Cardiac muscle cell (in vitro differentiated cells and primary cell): ENCODE results near the gene CFAP20DC. TPM values are rescaled to one million over a fixed set of nuclear protein-coding genes. Genes with fewer than 3 reads are reported as not detected.

Experiments
- DNase-seq, 2 donors: peaks; one replicate each; pipeline versions ENCODE4 v3.0.0 to v3.0.0-alpha.2; 2010 to 2017; ENCODE audit warnings: low read depth in 1 of 2, low spot score in 1 of 2
- H3K27ac ChIP-seq: fragments of 200-600 bp; sonication (generic); 2 replicates; pipeline ENCODE4 v1.5.1; 2016
- H3K27me3 ChIP-seq: fragments of 200-600 bp; sonication (generic); 2 replicates; pipeline ENCODE4 v1.6.0; 2016; ENCODE audit warnings: control low read depth
- H3K36me3 ChIP-seq: fragments of 200-600 bp; sonication (generic); 2 replicates; pipeline ENCODE4 v1.5.1; 2016; ENCODE audit warnings: control low read depth
- H3K4me1 ChIP-seq: fragments of 200-600 bp; sonication (generic); 2 replicates; pipeline ENCODE4 v1.8.1; 2017; ENCODE audit warnings: low read depth, mild to moderate bottlenecking, mixed run types
- H3K4me3 ChIP-seq: fragments of 200-600 bp; sonication (generic); 2 replicates; pipeline ENCODE4 v1.5.1; 2016; ENCODE audit warnings: mild to moderate bottlenecking
- H3K9me3 ChIP-seq: fragments of 200-600 bp; sonication (generic); 2 replicates; pipeline ENCODE4 v1.5.1; 2017; ENCODE audit warnings: low read depth, mild to moderate bottlenecking, control low read depth
- polyA plus RNA-seq: library from polyadenylated mRNA; unstranded; fragments of >200 nt; fragmentation: Nextera tagmentation; extraction: Ambion mirVana; gene quantifications from 2 replicates; pipeline ENCODE4 v1.2.1, GENCODE V29; 2016
- total RNA-seq: library from RNA; depleted of rRNA; stranded (reverse); fragments of >200 nt; gene quantifications from 2 replicates; pipeline ENCODE4 v1.2.3, GENCODE V29; 2016
- TF ChIP-seq, protein P1 (sequence below): IDR thresholded peaks from 2 replicates; pipeline ENCODE4 v1.5.1; 2012; ENCODE audit warnings: low read depth, mild to moderate bottlenecking, low read length

Gene CFAP20DC
- total and polyA plus RNA-seq, 2 experiments from 2014 or later = 0.53 to 1.3 TPM

GRCh38 chr3:58748024-58748423 is 301.8 kb downstream of the CFAP20DC start:
- H3K27ac ChIP-seq = no peak overlapping the region
- no peaks in the 10 kb centered on the region for H3K36me3 ChIP-seq
- TF ChIP-seq, protein P1, sequence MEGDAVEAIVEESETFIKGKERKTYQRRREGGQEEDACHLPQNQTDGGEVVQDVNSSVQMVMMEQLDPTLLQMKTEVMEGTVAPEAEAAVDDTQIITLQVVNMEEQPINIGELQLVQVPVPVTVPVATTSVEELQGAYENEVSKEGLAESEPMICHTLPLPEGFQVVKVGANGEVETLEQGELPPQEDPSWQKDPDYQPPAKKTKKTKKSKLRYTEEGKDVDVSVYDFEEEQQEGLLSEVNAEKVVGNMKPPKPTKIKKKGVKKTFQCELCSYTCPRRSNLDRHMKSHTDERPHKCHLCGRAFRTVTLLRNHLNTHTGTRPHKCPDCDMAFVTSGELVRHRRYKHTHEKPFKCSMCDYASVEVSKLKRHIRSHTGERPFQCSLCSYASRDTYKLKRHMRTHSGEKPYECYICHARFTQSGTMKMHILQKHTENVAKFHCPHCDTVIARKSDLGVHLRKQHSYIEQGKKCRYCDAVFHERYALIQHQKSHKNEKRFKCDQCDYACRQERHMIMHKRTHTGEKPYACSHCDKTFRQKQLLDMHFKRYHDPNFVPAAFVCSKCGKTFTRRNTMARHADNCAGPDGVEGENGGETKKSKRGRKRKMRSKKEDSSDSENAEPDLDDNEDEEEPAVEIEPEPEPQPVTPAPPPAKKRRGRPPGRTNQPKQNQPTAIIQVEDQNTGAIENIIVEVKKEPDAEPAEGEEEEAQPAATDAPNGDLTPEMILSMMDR = no peak
- no peak overlapping the region for H3K4me3 ChIP-seq
- H3K27me3 ChIP-seq = no peaks in the 10 kb centered on the region
- no peaks in the 10 kb centered on the region for H3K9me3 ChIP-seq
- no peaks in the 10 kb centered on the region for H3K4me1 ChIP-seq
- DNase-seq = peak in 1 of 2 donors; percentile 49

DNA sequence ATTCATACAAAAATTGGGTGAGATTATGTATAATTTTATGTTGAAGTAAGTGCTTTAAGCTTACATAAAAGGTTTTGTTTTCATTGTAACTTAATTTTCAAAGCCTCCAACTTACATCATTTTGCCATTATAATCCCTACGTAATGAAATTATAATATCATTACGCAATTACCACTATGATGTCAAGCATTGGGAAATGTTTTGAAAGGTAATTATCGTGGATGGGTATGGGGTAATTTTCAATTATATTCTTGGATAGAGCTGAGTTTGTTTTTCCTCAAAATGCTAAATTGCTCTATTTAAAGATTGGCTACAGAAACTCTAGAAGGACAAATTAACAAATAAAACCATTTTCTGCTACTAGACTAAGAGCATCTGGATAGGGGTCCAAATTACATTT is 303.1 kb downstream of the CFAP20DC start:
- TF ChIP-seq, protein P1 = no peak
- no peak for DNase-seq
- Histone ChIP-seq H3K4me3 (no peak overlapping the region), H3K9me3 (no peaks in the 10 kb centered on the region), H3K27ac (no peak overlapping the region), H3K4me1 (no peaks in the 10 kb centered on the region), H3K36me3 (no peaks in the 10 kb centered on the region), H3K27me3 (no peaks in the 10 kb centered on the region)

GRCh38 chr3:58743296-58743695 is 306.5 kb downstream of the CFAP20DC start:
- DNase-seq = no peak
- H3K36me3 ChIP-seq = no peaks in the 10 kb centered on the region
- H3K9me3 ChIP-seq = no peaks in the 10 kb centered on the region
- H3K4me1 ChIP-seq = no peaks in the 10 kb centered on the region
- H3K27ac ChIP-seq = no peak overlapping the region
- H3K4me3 ChIP-seq = no peak overlapping the region
- TF ChIP-seq, protein P1 = no peak
- no peaks in the 10 kb centered on the region for H3K27me3 ChIP-seq

DNA sequence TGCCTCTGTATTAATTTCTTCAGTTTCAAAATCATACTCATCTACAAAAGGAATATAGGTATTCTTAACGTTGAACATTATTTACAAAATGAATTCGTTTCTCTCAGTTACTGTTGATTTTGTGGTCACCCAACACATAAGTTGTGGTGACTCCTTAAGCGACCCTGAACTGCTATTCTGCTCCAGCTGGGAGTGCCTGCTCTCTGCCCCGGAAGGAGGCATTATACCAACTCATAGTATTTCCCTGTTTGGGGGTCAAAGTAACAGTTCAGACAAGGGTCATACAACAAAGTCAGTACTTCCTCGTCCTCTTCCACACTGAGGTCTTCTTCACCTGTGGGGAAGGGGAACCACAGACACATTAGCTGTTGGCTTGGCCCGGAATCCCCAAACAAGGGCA is 307.6 kb downstream of the CFAP20DC start:
- no peaks in the 10 kb centered on the region for H3K4me1 ChIP-seq
- H3K27ac ChIP-seq = no peak overlapping the region
- DNase-seq = no peak
- H3K4me3 ChIP-seq = no peak overlapping the region
- H3K27me3 ChIP-seq = no peaks in the 10 kb centered on the region
- no peaks in the 10 kb centered on the region for H3K9me3 ChIP-seq
- no peaks in the 10 kb centered on the region for H3K36me3 ChIP-seq
- TF ChIP-seq, protein P1 = no peak

DNA sequence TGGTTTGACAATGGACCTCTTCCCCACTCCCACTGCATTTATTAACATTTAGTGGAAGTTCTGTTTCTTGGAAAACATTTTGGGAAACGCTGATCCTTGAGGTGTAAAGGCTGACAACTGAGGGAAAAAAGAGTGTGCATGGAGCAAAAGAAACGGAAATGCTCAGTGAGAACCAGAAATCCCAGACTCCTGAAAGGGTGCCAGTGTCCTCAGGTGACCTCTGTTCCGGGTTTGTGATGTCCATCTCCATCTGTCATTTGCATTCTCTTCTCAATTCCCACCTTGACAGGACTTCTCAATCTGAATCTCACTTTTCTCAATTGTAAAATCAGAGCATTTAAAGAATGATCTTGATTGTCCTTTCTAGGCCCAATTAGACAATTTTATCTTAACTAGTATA is 312.2 kb downstream of the CFAP20DC start:
- TF ChIP-seq, protein P1 = no peak
- no peaks in the 10 kb centered on the region for H3K27me3 ChIP-seq
- no peak overlapping the region for H3K27ac ChIP-seq
- H3K36me3 ChIP-seq = no peaks in the 10 kb centered on the region
- H3K4me1 ChIP-seq = no peaks in the 10 kb centered on the region
- DNase-seq = no peak
- no peak overlapping the region for H3K4me3 ChIP-seq
- H3K9me3 ChIP-seq = no peaks in the 10 kb centered on the region

GRCh38 chr3:58731673-58732072 is 318.2 kb downstream of the CFAP20DC start:
- no peaks in the 10 kb centered on the region for H3K27me3 ChIP-seq
- no peaks in the 10 kb centered on the region for H3K4me1 ChIP-seq
- no peak overlapping the region for H3K27ac ChIP-seq
- no peaks in the 10 kb centered on the region for H3K36me3 ChIP-seq
- TF ChIP-seq, protein P1 = no peak
- H3K4me3 ChIP-seq = no peak overlapping the region
- no peaks in the 10 kb centered on the region for H3K9me3 ChIP-seq
- no peak for DNase-seq
